Measurements from ENCODE around the gene RHBDL2. TPM values are rescaled to one million over a fixed set of nuclear protein-coding genes. Genes with fewer than 3 reads are reported as not detected.
"Not testable (repeated sequence)": the region's sequence is repeated elsewhere in the genome, so short reads cannot be mapped to it uniquely, and the experiment has no call there.

RHBDL2 gene
- total RNA-seq, 1 experiment from 2014 or later, result 36.9 TPM

DNA sequence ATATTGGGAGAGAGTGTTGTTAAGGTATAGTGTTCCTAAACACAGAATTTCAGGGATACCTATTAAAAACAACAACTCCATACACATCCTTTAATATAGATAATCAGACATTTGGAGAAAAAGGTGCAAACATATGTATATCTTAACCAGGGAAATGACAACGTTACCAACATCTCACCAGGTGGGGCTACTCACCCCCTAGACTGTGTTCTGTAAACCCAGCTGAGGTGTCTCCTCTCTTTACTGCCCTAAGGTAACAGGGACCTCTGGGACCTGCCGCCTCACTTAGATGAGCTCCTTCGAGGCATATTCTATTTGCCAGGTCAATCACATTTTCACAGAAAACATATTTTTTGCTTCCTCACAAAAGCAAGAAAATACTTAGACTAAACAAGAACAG, 95.4 kb downstream of the RHBDL2 start:
- POLR2A ChIA-PET (ENCODE audit: unreplicated experiment), result interaction anchor here (0.7 kb wide), 1 partner anchor 586 kb away, joined by 3 read pairs; no protein-coding TSS in a partner anchor
- no peak overlapping the region for H3K27ac ChIP-seq
- CTCF ChIA-PET, result no interaction called here
- no TSS peak for BruUV-seq (replicated peaks)
- peaks cover 25% of the 10 kb centered on the region for H3K36me3 ChIP-seq (ENCODE audit: low read depth)
- H4K20me1 ChIP-seq (ENCODE audit: insufficient read depth), result no peaks in the 10 kb centered on the region; the same call in 1 of the 2 replicates
- H3K4me3 ChIP-seq, result no peak overlapping the region
- H3K27me3 ChIP-seq (ENCODE audit: insufficient read depth, low read depth), result no peaks in the 10 kb centered on the region
- no peak overlapping the region for H3K4me2 ChIP-seq
- no peaks in the 10 kb centered on the region for H3K4me1 ChIP-seq (replicated peaks; ENCODE audit: insufficient read depth)
- no peak overlapping the region for H2AFZ ChIP-seq
- no peaks in the 10 kb centered on the region for H3K9me3 ChIP-seq (ENCODE audit: insufficient read depth, low read depth)
- intact Hi-C loops (cut with micrococcal nuclease; ENCODE audit: unreplicated experiment), result no loop called here
- no peak for DNase-seq
- H3F3A ChIP-seq (ENCODE audit: insufficient read depth, low read depth), result no peaks in the 10 kb centered on the region; the same call in 1 of the 2 replicates
- H3K9me2 ChIP-seq (ENCODE audit: insufficient read depth), result no peaks in the 10 kb centered on the region
- no peaks in the 10 kb centered on the region for H3K79me2 ChIP-seq (ENCODE audit: low read depth)
- TF ChIP-seq EZH2 (IDR thresholded peaks at IDR 0.05; ENCODE audit: low read depth), result no peak
- TF ChIP-seq, protein P1, sequence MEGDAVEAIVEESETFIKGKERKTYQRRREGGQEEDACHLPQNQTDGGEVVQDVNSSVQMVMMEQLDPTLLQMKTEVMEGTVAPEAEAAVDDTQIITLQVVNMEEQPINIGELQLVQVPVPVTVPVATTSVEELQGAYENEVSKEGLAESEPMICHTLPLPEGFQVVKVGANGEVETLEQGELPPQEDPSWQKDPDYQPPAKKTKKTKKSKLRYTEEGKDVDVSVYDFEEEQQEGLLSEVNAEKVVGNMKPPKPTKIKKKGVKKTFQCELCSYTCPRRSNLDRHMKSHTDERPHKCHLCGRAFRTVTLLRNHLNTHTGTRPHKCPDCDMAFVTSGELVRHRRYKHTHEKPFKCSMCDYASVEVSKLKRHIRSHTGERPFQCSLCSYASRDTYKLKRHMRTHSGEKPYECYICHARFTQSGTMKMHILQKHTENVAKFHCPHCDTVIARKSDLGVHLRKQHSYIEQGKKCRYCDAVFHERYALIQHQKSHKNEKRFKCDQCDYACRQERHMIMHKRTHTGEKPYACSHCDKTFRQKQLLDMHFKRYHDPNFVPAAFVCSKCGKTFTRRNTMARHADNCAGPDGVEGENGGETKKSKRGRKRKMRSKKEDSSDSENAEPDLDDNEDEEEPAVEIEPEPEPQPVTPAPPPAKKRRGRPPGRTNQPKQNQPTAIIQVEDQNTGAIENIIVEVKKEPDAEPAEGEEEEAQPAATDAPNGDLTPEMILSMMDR (conservative IDR thresholded peaks at IDR 0.05), result no peak

GRCh38 chr1:38845088-38845487, 96.5 kb downstream of the RHBDL2 start:
- H4K20me1 ChIP-seq (ENCODE audit: insufficient read depth); DNase-seq; H3K27me3 ChIP-seq (ENCODE audit: insufficient read depth, low read depth); H3K9me2 ChIP-seq (ENCODE audit: insufficient read depth); H2AFZ ChIP-seq; BruUV-seq (replicated peaks); H3K4me1 ChIP-seq (replicated peaks; ENCODE audit: insufficient read depth); POLR2A ChIA-PET (ENCODE audit: unreplicated experiment); H3K27ac ChIP-seq; H3K4me2 ChIP-seq; H3F3A ChIP-seq (ENCODE audit: insufficient read depth, low read depth); H3K4me3 ChIP-seq; H3K79me2 ChIP-seq (ENCODE audit: low read depth); CTCF ChIA-PET; intact Hi-C loops (cut with micrococcal nuclease; ENCODE audit: unreplicated experiment); H3K9me3 ChIP-seq (ENCODE audit: insufficient read depth, low read depth): not testable (repeated sequence)
- peaks cover 20% of the 10 kb centered on the region; the same call in 1 of the 2 replicates for H3K36me3 ChIP-seq (ENCODE audit: low read depth)

GRCh38 chr1:38840281-38840680, 101.3 kb downstream of the RHBDL2 start:
- Histone ChIP-seq H3K36me3 (ENCODE audit: low read depth) (0 out of 2 replicates have a peak, but pooled peaks cover 13% of the 10 kb centered on the region), H3K9me3 (ENCODE audit: insufficient read depth, low read depth) (no peaks in the 10 kb centered on the region), H2AFZ (no peak overlapping the region), H3K4me2 (no peak overlapping the region), H4K20me1 (ENCODE audit: insufficient read depth) (peaks cover 3% of the 10 kb centered on the region), H3K9me2 (ENCODE audit: insufficient read depth) (no peaks in the 10 kb centered on the region), H3K4me1 (replicated peaks; ENCODE audit: insufficient read depth) (no peaks in the 10 kb centered on the region), H3K27me3 (ENCODE audit: insufficient read depth, low read depth) (no peaks in the 10 kb centered on the region), H3K27ac (no peak overlapping the region), H3K4me3 (no peak overlapping the region), H3K79me2 (ENCODE audit: low read depth) (no peaks in the 10 kb centered on the region), H3F3A (ENCODE audit: insufficient read depth, low read depth) (peaks cover 3% of the 10 kb centered on the region; the same call in 1 of the 2 replicates)
- BruUV-seq (replicated peaks), result no TSS peak
- POLR2A ChIA-PET (ENCODE audit: unreplicated experiment), result no interaction called here
- intact Hi-C loops (cut with micrococcal nuclease; ENCODE audit: unreplicated experiment), result no loop called here
- CTCF ChIA-PET, result no interaction called here
- no peak for DNase-seq
- TF ChIP-seq EZH2 (IDR thresholded peaks at IDR 0.05; ENCODE audit: low read depth), result no peak
- TF ChIP-seq, protein P1 (conservative IDR thresholded peaks at IDR 0.05), result no peak

DNA sequence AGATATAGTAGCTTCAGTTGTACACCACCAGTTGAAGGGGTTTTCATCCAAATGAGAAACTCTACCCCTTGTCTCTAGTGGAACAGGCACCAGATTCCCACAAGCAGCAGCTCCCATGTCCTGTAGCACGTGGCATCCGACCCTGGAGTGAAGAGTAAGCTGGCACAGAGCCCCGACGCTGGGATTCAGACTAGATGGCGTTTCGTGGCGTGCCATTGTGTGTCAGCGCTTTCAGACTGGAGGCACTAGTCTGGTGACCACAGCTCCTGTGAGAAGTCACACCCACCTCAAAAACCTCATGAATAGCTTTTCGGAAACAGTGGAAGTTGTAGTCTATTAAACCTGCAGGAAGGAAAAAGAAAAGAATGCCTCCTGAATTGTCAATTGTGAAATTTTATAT, 102.3 kb downstream of the RHBDL2 start:
- Histone ChIP-seq H3K36me3 (ENCODE audit: low read depth) (0 out of 2 replicates have a peak, but pooled peaks cover 10% of the 10 kb centered on the region), H3K9me3 (ENCODE audit: insufficient read depth, low read depth) (no peaks in the 10 kb centered on the region), H3K27me3 (ENCODE audit: insufficient read depth, low read depth) (no peaks in the 10 kb centered on the region), H4K20me1 (ENCODE audit: insufficient read depth) (peaks cover 3% of the 10 kb centered on the region), H3F3A (ENCODE audit: insufficient read depth, low read depth) (peaks cover 3% of the 10 kb centered on the region; the same call in 1 of the 2 replicates), H3K4me2 (no peak overlapping the region), H3K9me2 (ENCODE audit: insufficient read depth) (no peaks in the 10 kb centered on the region), H3K79me2 (ENCODE audit: low read depth) (no peaks in the 10 kb centered on the region), H3K4me3 (no peak overlapping the region), H2AFZ (no peak overlapping the region), H3K27ac (no peak overlapping the region), H3K4me1 (replicated peaks; ENCODE audit: insufficient read depth) (no peaks in the 10 kb centered on the region)
- BruUV-seq (replicated peaks), result no TSS peak
- intact Hi-C loops (cut with micrococcal nuclease; ENCODE audit: unreplicated experiment), result no loop called here
- no peak for DNase-seq
- TF ChIP-seq EZH2 (IDR thresholded peaks at IDR 0.05; ENCODE audit: low read depth), result no peak
- TF ChIP-seq, protein P1 (conservative IDR thresholded peaks at IDR 0.05), result no peak
- POLR2A ChIA-PET (ENCODE audit: unreplicated experiment), result no interaction called here
- CTCF ChIA-PET, result interaction anchor here (0.6 kb wide), 2 partner anchors 12 to 832 kb away, joined by 4 to 7 read pairs; no protein-coding TSS in a partner anchor

GRCh38 chr1:38836316-38836715, 105.3 kb downstream of the RHBDL2 start:
- peaks cover 13% of the 10 kb centered on the region for H3K27me3 ChIP-seq (ENCODE audit: insufficient read depth, low read depth)
- H3K4me2 ChIP-seq; H3K36me3 ChIP-seq (ENCODE audit: low read depth); H2AFZ ChIP-seq; H3K9me2 ChIP-seq (ENCODE audit: insufficient read depth); H3F3A ChIP-seq (ENCODE audit: insufficient read depth, low read depth); DNase-seq; H3K27ac ChIP-seq; H3K4me3 ChIP-seq; H3K4me1 ChIP-seq (replicated peaks; ENCODE audit: insufficient read depth); H3K9me3 ChIP-seq (ENCODE audit: insufficient read depth, low read depth); H3K79me2 ChIP-seq (ENCODE audit: low read depth); H4K20me1 ChIP-seq (ENCODE audit: insufficient read depth); BruUV-seq (replicated peaks); intact Hi-C loops (cut with micrococcal nuclease; ENCODE audit: unreplicated experiment): not testable (repeated sequence)
- ChIA-PET CTCF (interaction anchor here (0.8 to 1.5 kb wide), 2 partner anchors 11 to 808 kb away, joined by 3 to 13 read pairs; no protein-coding TSS in a partner anchor), POLR2A (ENCODE audit: unreplicated experiment) (interaction anchor here (0.6 kb wide), 1 partner anchor 797 kb away, joined by 6 read pairs; no protein-coding TSS in a partner anchor)
